ENCODE results near the gene MTG2.

The MTG2 gene

GRCh38 chr20:62244644-62245108 is 61.8 kb downstream of the MTG2 start:
- Histone ChIP-seq H3K27ac (ENCODE audit: extremely low read depth, low read depth, low read length) (no peak overlapping the region), H3K9me3 (ENCODE audit: control insufficient read depth, insufficient read depth, low read depth, low read length) (no peaks in the 10 kb centered on the region), H3K4me1 (ENCODE audit: control insufficient read depth, insufficient read depth, low read length) (no peaks in the 10 kb centered on the region), H3K36me3 (ENCODE audit: control insufficient read depth in 2 of 2, insufficient read depth in 1 of 2, low read length in 2 of 2) (peaks cover 0 to 52% of the 10 kb centered on the region in 2 experiments; a peak in 1 of 3 replicates), H3K4me3 (ENCODE audit: low read depth, low read length) (no peak overlapping the region)
- TF ChIP-seq ZNF692 (tag by site-specific recombination; IDR thresholded peaks at IDR 0.05) (no peak), ZNF677 (tag by site-specific recombination; IDR thresholded peaks at IDR 0.05) (no peak), ZNF114 (tag by site-specific recombination; IDR thresholded peaks at IDR 0.05) (no peak), TCF7L2 (IDR thresholded peaks at IDR 0.05; ENCODE audit: borderline replicate concordance, low read depth, low read length) (no peak), ZNF138 (tag by site-specific recombination; IDR thresholded peaks at IDR 0.05; ENCODE audit: borderline replicate concordance) (no peak)
- CTCF ChIA-PET, result no interaction called here
- POLR2A ChIA-PET, result no interaction called here

GRCh38 chr20:62245911-62246280 is 63.1 kb downstream of the MTG2 start:
- POLR2A ChIA-PET, result no interaction called here
- CTCF ChIA-PET, result no interaction called here

GRCh38 chr20:62246431-62246830 is 63.6 kb downstream of the MTG2 start:
- no peak overlapping the region for H3K4me3 ChIP-seq (ENCODE audit: low read depth, low read length)
- ChIA-PET POLR2A (no interaction called here), CTCF (interaction anchor here (0.6 kb wide), 1 partner anchor 35 kb away, joined by 4 read pairs; no protein-coding TSS in a partner anchor)
- no peaks in the 10 kb centered on the region for H3K9me3 ChIP-seq (ENCODE audit: control insufficient read depth, insufficient read depth, low read depth, low read length)
- H3K4me1 ChIP-seq (ENCODE audit: control insufficient read depth, insufficient read depth, low read length), result no peaks in the 10 kb centered on the region
- H3K36me3 ChIP-seq (ENCODE audit: control insufficient read depth in 2 of 2, insufficient read depth in 1 of 2, low read length in 2 of 2), result peaks cover 0 to 38% of the 10 kb centered on the region in 2 experiments; a peak in 1 of 3 replicates
- no peak overlapping the region for H3K27ac ChIP-seq (ENCODE audit: extremely low read depth, low read depth, low read length)
- TF ChIP-seq ZSCAN23 (tag by site-specific recombination; IDR thresholded peaks at IDR 0.05), result no peak
- TF ChIP-seq INSM2 (tag by site-specific recombination; IDR thresholded peaks at IDR 0.05), result no peak
- no peak for TF ChIP-seq BCL11A (tag by site-specific recombination; IDR thresholded peaks at IDR 0.05; ENCODE audit: low read depth)
- TF ChIP-seq ZNF280D (tag by site-specific recombination; IDR thresholded peaks at IDR 0.05), result no peak
- no peak for TF ChIP-seq PRDM1 (tag by site-specific recombination; IDR thresholded peaks at IDR 0.05)
- TF ChIP-seq ZSCAN30 (tag by site-specific recombination; IDR thresholded peaks at IDR 0.05), result no peak
- TF ChIP-seq ZNF148 (tag by site-specific recombination; IDR thresholded peaks at IDR 0.05; ENCODE audit: borderline replicate concordance), result no peak
- no peak for TF ChIP-seq KLF8 (tag by site-specific recombination; IDR thresholded peaks at IDR 0.05)
- TF ChIP-seq ZNF16 (tag by site-specific recombination; IDR thresholded peaks at IDR 0.05; ENCODE audit: low read depth), result no peak
- no peak for TF ChIP-seq KLF1 (tag by site-specific recombination; IDR thresholded peaks at IDR 0.05)
- no peak for TF ChIP-seq ZNF133 (tag by site-specific recombination; IDR thresholded peaks at IDR 0.05)
- TF ChIP-seq ZNF837 (tag by site-specific recombination; IDR thresholded peaks at IDR 0.05), result no peak
- no peak for TF ChIP-seq ZNF670 (tag by site-specific recombination; IDR thresholded peaks at IDR 0.05; ENCODE audit: low read depth)
- no peak for TF ChIP-seq ZNF114 (tag by site-specific recombination; IDR thresholded peaks at IDR 0.05)
- TF ChIP-seq EGR2 (tag by site-specific recombination; IDR thresholded peaks at IDR 0.05; ENCODE audit: low read depth), result no peak
- no peak for TF ChIP-seq SCRT2 (tag by site-specific recombination; IDR thresholded peaks at IDR 0.05)

More at GRCh38 chr20:62245911-62246280, 63.1 kb downstream of the MTG2 start:
- Histone ChIP-seq H3K27ac (ENCODE audit: extremely low read depth, low read depth, low read length) (no peak overlapping the region), H3K36me3 (ENCODE audit: control insufficient read depth in 2 of 2, insufficient read depth in 1 of 2, low read length in 2 of 2) (peaks cover 0 to 42% of the 10 kb centered on the region in 2 experiments; a peak in 1 of 3 replicates), H3K4me1 (ENCODE audit: control insufficient read depth, insufficient read depth, low read length) (no peaks in the 10 kb centered on the region), H3K9me3 (ENCODE audit: control insufficient read depth, insufficient read depth, low read depth, low read length) (no peaks in the 10 kb centered on the region), H3K4me3 (ENCODE audit: low read depth, low read length) (no peak overlapping the region)
- TF ChIP-seq ZNF623 (tag by site-specific recombination; IDR thresholded peaks at IDR 0.05), result no peak
- no peak for TF ChIP-seq ZNF792 (tag by site-specific recombination; IDR thresholded peaks at IDR 0.05)
